ENCODE data around the gene KIF25.

DNA sequence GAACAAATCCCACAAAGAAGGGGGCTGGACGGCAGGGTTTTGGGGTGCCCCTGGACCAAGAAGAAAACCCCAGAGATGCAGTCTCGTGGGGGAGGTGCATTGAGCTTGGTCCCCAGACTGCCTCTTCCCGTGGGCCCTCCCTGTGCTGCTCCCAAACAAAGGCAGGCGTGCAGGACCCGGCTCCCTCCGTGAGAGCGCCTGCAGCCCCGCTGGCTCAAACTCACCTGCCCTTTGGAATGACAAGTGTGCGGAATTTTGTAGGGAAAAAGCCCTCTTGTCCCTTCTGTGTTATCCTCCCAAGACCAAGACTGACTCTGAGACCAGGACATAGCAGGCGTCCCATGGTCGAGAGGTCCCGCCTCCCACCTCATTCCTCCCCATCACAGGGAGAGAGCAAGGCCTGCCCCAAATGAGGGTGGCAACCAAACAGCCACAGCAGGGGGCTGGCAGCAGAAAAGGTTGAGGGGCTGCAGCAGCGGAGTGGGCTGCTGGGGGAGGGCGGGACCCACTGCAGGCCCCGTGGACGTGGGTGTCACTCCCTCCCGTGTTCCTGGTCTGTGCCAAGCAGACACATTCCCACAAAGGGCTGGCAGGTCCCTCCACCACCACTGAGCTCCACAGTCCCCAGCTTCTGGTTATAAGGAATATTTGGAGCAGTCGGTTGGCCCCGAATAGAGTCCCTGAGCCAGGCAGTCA lies 87.1 kb downstream of the KIF25 start:
- TF ChIP-seq YY1 (IDR thresholded peaks at IDR 0.05; ENCODE audit: insufficient read depth, insufficient read length) (no peak), ZNF274 (IDR thresholded peaks at IDR 0.05; ENCODE audit: low read depth, low read length) (no peak)

Data from NT2/D1 (cell line).